Measurements from ENCODE around the gene SLC27A5.
"Not testable (repeated sequence)": the region's sequence is repeated elsewhere in the genome, so short reads cannot be mapped to it uniquely, and the experiment has no call there.

The SLC27A5 gene

GRCh38 chr19:58550362-58551122 lies 38.8 kb upstream of the SLC27A5 start:
- DNase-seq (ENCODE audit: low spot score) = no peak

DNA sequence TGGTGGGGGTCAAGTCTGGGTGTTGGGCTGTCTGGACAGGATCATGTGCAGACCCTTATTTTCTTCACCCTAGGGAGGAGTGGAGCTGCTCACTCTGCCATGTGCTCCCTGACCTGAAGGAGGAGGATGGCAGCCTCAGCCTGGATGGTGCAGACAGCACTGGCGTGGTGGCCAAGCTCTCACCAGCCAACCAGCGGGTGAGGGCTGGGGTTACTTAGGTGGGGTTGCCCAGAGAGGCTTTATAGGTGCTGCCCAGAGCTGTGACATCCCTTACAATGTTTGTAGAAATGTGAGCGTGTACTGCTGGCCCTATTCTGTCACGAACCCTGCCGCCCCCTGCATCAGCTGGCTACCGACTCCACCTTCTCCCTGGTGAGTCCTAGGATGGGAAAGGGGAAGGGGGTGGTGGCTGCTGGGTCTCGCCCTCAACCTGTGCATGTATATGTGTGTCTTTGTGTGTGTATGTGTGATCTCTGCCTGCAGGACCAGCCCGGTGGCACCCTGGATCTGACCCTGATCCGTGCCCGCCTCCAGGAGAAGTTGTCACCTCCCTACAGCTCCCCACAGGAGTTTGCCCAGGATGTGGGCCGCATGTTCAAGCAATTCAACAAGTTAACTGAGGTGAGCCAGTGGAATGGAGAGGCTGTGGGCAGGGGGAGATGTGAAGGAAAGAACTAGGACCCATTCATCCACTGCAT lies 38.0 kb upstream of the SLC27A5 start:
- no peak for DNase-seq (ENCODE audit: low spot score)

GRCh38 chr19:58548859-58549663 lies 37.3 kb upstream of the SLC27A5 start:
- no peak for DNase-seq (ENCODE audit: low spot score)

DNA sequence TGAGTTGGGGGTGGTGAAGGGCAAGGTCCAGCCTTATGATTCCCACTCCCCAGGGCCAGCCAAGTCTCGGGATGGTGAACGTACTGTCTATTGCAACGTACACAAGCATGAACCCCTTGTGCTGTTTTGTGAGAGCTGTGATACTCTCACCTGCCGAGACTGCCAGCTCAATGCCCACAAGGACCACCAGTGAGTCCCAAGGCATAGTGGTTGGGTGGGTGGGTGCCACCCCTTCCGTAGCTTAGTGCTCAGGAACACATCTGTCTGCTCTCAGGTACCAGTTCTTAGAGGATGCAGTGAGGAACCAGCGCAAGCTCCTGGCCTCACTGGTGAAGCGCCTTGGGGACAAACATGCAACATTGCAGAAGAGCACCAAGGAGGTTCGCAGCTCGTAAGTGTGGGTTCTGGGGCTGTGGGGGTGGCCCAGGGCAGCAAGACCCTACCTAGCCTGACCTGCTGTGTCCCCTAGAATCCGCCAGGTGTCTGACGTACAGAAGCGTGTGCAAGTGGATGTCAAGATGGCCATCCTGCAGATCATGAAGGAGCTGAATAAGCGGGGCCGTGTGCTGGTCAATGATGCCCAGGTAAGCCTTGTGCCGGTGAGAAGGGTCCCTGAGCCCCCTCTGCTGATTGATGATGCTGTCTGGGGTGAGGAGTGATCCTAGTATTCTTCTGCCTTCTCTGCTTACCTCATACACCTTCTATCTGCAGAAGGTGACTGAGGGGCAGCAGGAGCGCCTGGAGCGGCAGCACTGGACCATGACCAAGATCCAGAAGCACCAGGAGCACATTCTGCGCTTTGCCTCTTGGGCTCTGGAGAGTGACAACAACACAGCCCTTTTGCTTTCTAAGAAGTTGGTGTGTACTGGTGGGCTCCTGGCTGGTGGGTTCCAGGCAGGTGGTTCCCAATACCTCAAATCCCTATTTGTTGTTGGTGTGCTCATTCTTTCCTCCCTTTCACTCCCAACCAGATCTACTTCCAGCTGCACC lies 35.8 kb upstream of the SLC27A5 start:
- DNase-seq (ENCODE audit: low spot score) = no peak

DNA sequence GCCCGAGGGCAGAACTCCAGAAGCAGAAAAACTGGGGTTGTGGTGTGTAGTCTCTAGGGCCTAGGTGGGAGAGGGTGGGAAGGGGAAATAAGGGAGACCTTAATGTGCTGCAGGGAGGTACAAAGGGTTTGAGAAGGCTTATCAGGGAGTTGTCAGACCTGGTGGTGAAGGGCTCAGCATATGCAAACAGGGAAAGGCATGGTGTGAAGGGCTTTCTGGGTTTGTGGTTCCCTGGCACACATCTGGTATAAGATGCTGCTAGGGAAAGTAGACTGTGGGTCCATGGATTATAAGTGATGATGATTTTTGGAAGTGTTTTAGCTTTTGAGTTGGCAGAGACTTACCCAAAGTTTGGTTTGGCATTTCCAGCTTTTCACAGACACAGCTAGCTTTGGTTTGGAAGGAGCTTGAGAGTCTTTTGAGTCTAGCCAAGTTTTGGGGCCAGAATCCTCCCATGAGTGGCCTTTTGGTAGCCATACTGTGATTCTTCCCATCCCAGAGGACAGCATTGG lies 34.3 kb upstream of the SLC27A5 start:
- DNase-seq (ENCODE audit: low spot score) = no peak

- DNase-seq (ENCODE audit: low spot score) = no peak
Measured at GRCh38 chr19:58545286-58546018, 33.7 kb upstream of the SLC27A5 start.

DNA sequence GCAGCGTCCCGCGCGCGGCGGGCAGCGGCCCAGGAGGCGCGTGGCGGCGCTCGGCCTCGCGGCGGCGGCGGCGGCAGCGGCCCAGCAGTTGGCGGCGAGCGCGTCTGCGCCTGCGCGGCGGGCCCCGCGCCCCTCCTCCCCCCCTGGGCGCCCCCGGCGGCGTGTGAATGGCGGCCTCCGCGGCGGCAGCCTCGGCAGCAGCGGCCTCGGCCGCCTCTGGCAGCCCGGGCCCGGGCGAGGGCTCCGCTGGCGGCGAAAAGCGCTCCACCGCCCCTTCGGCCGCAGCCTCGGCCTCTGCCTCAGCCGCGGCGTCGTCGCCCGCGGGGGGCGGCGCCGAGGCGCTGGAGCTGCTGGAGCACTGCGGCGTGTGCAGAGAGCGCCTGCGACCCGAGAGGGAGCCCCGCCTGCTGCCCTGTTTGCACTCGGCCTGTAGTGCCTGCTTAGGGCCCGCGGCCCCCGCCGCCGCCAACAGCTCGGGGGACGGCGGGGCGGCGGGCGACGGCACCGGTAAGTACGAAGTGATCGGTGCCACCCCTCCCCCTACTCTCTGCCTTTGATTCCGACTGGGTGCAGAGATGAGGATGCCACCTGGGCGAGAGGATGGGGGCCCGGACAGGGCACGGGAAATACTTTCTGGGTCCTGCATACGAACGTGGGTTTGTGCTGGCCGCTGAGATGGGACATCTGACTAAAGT lies 32.9 kb upstream of the SLC27A5 start:
- DNase-seq (ENCODE audit: low spot score) = no peak

GRCh38 chr19:58543826-58544590 lies 32.2 kb upstream of the SLC27A5 start, which contains the start of gene TRIM28:
Gene TRIM28, plus strand, starts transcription at chr19:58544064. Its CDS starts 694 bp downstream, at chr19:58544758.
- DNase-seq (ENCODE audit: low spot score) = peak; percentile 97

GRCh38 chr19:58542641-58543372 lies 31.0 kb upstream of the SLC27A5 start:
- DNase-seq (ENCODE audit: low spot score) = not testable (repeated sequence)

- not testable (repeated sequence) for DNase-seq (ENCODE audit: low spot score)
Measured at GRCh38 chr19:58539169-58539559, 27.4 kb upstream of the SLC27A5 start.

DNA sequence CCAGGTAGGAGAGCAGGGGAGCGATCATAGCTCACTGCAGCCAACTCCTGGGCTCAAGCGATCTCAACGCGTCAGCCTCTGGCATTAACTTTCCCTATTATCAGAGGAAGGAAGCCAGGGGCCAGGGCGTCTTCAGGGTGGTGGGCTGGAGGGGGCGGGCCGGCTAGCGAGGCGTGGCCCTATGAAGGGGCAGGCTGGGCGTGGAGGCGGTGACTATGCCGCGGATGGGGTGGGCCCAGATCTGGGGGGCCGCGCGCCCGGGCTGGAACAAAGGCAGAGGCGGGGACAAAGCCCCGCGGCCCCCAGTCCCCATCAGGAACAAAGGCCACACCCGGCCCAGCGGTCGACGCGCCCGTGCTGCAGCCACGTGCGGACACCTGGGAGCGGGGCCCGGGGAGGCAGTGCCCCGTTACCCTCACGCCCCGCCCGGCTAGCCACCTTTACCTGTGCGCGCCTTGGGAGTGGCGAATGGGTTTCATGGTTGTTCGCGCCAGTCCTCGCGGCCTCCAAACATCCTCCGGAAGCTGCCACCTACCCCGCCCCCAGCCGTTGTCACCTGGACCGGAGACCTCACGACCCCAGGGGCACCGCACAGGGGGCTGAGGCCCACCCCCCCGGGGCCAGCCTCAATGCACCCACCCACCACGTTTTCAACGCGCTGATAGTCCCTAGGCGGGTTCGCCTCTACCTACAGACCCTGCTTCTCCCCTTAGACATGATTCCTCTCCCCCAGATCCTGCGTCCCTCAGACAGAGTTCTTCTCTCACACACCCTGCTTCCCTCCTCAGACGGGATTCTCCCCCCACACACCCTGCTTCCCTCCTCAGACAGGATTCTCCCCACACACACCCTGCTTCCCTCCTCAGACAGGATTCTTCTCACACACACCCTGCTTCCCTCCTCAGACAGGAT lies 26.7 kb upstream of the SLC27A5 start:
- no peak for DNase-seq (ENCODE audit: low spot score)

DNA sequence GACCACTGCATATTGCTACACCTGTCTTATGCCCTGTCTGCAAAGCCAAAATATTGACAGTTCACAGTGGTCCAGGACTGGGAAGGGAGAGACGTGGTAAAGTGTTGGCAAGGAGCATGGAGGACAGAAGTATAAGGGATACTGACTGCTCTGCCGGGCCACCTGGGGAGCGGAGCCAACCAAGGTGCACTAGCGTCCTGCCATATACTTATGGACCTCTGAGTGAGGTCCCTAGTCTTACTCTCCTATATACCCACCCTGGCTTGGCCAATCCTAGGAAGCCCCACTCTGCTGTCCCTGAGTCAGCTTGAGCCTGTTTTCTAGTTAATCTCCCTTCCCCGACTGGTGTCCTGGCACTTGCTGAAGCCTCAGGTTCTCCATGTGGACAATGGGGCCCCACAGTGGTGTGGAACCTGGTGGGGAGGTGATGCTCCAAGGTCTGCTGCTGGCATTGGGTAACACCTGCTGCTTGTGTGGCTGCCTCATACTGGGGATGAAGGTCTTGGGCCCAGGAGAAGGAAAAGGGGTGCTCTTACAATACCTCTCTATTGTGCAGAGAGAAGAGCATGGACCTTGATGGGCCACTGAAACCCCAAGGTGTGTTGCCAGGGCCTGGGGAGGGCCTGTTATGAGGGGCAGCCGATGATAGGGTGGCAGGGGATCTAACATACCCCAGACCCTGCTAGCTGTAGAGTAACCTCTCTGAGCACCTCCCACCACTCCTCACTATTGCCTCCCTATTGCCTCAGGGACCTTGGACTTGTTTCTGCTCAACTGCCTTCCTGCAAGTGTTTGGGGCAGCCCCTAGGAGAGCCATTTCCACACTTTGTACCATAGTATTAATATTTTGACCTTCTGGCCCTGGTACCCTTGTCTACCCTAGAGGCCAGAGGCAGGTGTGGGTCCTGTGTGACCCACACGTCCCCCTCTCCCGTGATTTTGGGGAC lies 25.3 kb upstream of the SLC27A5 start:
- DNase-seq (ENCODE audit: low spot score) = no peak

- DNase-seq (ENCODE audit: low spot score) = no peak
Measured at GRCh38 chr19:58535857-58536256, 24.1 kb upstream of the SLC27A5 start.

GRCh38 chr19:58531034-58531840 lies 19.4 kb upstream of the SLC27A5 start:
- no peak for DNase-seq (ENCODE audit: low spot score)

DNA sequence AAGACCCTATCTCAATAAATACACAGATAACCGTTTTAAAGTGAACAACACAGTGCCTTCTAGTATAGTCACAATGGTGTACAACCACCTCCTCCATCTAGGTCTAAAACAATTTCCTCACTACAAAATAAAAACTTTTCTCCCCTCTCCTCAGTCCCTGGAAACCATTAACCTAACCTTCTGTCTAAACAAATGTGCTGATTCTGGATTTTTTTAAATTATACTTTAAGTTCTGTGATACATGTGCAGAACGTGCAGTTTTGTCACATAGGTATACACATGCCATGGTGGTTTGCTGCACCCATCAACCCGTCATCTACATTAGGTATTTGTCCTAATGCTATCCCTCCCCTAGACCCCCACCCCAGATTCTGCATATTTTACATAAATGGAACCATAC lies 17.6 kb upstream of the SLC27A5 start:
- no peak for DNase-seq (ENCODE audit: low spot score)
